HAP-1 (cell line): ENCODE measurements around the gene BIRC5.

Source experiments
- DNase-seq, 2 experiments: peaks; one replicate each; pipeline ENCODE4 v3.0.0-alpha.2; 2016 to 2020; ENCODE audit warnings: low spot score in 2 of 2
- H3K27me3 ChIP-seq: fragments of 250-450 bp; sonication (Bioruptor Pico); 2 replicates; pipeline ENCODE4 v1.5.1; 2020; ENCODE audit warnings: low read depth, mild to moderate bottlenecking, moderate library complexity
- H3K36me3 ChIP-seq: fragments of 250-450 bp; sonication (Bioruptor Pico); replicated peaks from 2 replicates; pipeline ENCODE4 v1.5.1; 2020; ENCODE audit warnings: mild to moderate bottlenecking
- H3K4me1 ChIP-seq: fragments of 250-450 bp; sonication (Bioruptor Pico); 2 replicates; pipeline ENCODE4 v1.5.1; 2020; ENCODE audit warnings: mild to moderate bottlenecking
- H3K4me3 ChIP-seq: fragments of 250-450 bp; sonication (Bioruptor Pico); 2 replicates; pipeline ENCODE4 v1.5.1; 2020; ENCODE audit warnings: mild to moderate bottlenecking, moderate library complexity
- H3K9me3 ChIP-seq: fragments of 250-450 bp; sonication (Bioruptor Pico); 2 replicates; pipeline ENCODE4 v1.5.1; 2020; ENCODE audit warnings: mild to moderate bottlenecking, moderate library complexity
- in situ Hi-C: fragments of 300-500 bp; cut with MboI; formaldehyde crosslinking; loops from 3 replicates; pipeline ENCODE4 v1.14.3; 2020; ENCODE audit warnings: low sequenced_read_pairs, inconsistent platforms, mixed read lengths

Gene BIRC5

GRCh38 chr17:78268951-78269905 is 55.2 kb downstream of the BIRC5 start:
- no peak overlapping the region for H3K4me3 ChIP-seq
- in situ Hi-C loops, result no loop called here

GRCh38 chr17:78269955-78270381 is 55.9 kb downstream of the BIRC5 start:
- DNase-seq, result no peak
- no peaks in the 10 kb centered on the region for H3K36me3 ChIP-seq
- H3K9me3 ChIP-seq, result no peaks in the 10 kb centered on the region
- in situ Hi-C loops, result no loop called here
- no peak overlapping the region for H3K4me3 ChIP-seq
- peaks cover 6% of the 10 kb centered on the region for H3K4me1 ChIP-seq
- peaks cover 4% of the 10 kb centered on the region; the same call in 1 of the 2 replicates for H3K27me3 ChIP-seq

More at GRCh38 chr17:78268951-78269905, 55.2 kb downstream of the BIRC5 start:
- H3K27me3 ChIP-seq, result peaks cover 4% of the 10 kb centered on the region; the same call in 1 of the 2 replicates
- H3K4me1 ChIP-seq, result peaks cover 10% of the 10 kb centered on the region
- DNase-seq, result peak in 1 of 2 experiments; percentile 47
- H3K9me3 ChIP-seq, result no peaks in the 10 kb centered on the region
- H3K36me3 ChIP-seq, result no peaks in the 10 kb centered on the region

GRCh38 chr17:78271419-78272170 is 57.5 kb downstream of the BIRC5 start:
- H3K4me3 ChIP-seq, result no peak overlapping the region
- DNase-seq, result no peak
- H3K9me3 ChIP-seq, result no peaks in the 10 kb centered on the region
- peaks cover 4% of the 10 kb centered on the region; the same call in 1 of the 2 replicates for H3K27me3 ChIP-seq
- peaks cover 6% of the 10 kb centered on the region for H3K4me1 ChIP-seq
- in situ Hi-C loops, result no loop called here
- H3K36me3 ChIP-seq, result no peaks in the 10 kb centered on the region

GRCh38 chr17:78272181-78272913 is 58.3 kb downstream of the BIRC5 start:
- no peak for DNase-seq
- no peaks in the 10 kb centered on the region for H3K36me3 ChIP-seq
- peaks cover 4% of the 10 kb centered on the region; the same call in 1 of the 2 replicates for H3K27me3 ChIP-seq
- no peak overlapping the region for H3K4me3 ChIP-seq
- no peaks in the 10 kb centered on the region for H3K9me3 ChIP-seq
- in situ Hi-C loops, result no loop called here
- peaks cover 6% of the 10 kb centered on the region for H3K4me1 ChIP-seq

- in situ Hi-C loops, result no loop called here
- peaks cover 6% of the 10 kb centered on the region for H3K4me1 ChIP-seq
- no peaks in the 10 kb centered on the region for H3K9me3 ChIP-seq
- H3K36me3 ChIP-seq, result no peaks in the 10 kb centered on the region
- DNase-seq, result no peak
- H3K4me3 ChIP-seq, result no peak overlapping the region
- H3K27me3 ChIP-seq, result peaks cover 4% of the 10 kb centered on the region; the same call in 1 of the 2 replicates
Observed at GRCh38 chr17:78272914-78273258, 58.8 kb downstream of the BIRC5 start.

- Histone ChIP-seq H3K4me3 (no peak overlapping the region), H3K9me3 (no peaks in the 10 kb centered on the region), H3K27me3 (peaks cover 4% of the 10 kb centered on the region; the same call in 1 of the 2 replicates), H3K36me3 (no peaks in the 10 kb centered on the region), H3K4me1 (peaks cover 6% of the 10 kb centered on the region)
- in situ Hi-C loops, result no loop called here
- DNase-seq, result no peak
Observed at GRCh38 chr17:78273813-78274212, 59.8 kb downstream of the BIRC5 start.
